Lung (tissue), 12 donors: ENCODE results near the gene SRPK3. TPM values are rescaled to one million over a fixed set of nuclear protein-coding genes. Genes with fewer than 3 reads are reported as not detected.
"Not testable (repeated sequence)": the region's sequence is repeated elsewhere in the genome, so short reads cannot be mapped to it uniquely, and the experiment has no call there.

Experiments
- ATAC-seq: fragments of 200-7000 bp; cut with Tn5 transposase; one replicate; pipeline ENCODE4 v1.9.1; 2020; ENCODE audit warnings: moderate number of reproducible peaks; ENCODE audit not compliant: insufficient read depth, low FRiP score
- DNase-seq, 3 donors: peaks; one replicate each; pipeline ENCODE4 v3.0.0-alpha.2; 2013 to 2017
- H3K27ac ChIP-seq, 2 donors: one replicate each; pipeline ENCODE4 v1.5.1; 2013; ENCODE audit warnings: mild to moderate bottlenecking in 2 of 2, moderate library complexity in 2 of 2, control low read depth in 1 of 2, inconsistent platforms in 1 of 2, low read depth in 1 of 2, low read length in 1 of 2
- H3K27me3 ChIP-seq, 3 donors: one replicate each; pipeline ENCODE4 v1.5.1; 2013; ENCODE audit warnings: low read length in 2 of 3; ENCODE audit not compliant: control insufficient read depth in 3 of 3, insufficient read depth in 3 of 3
- H3K36me3 ChIP-seq, 4 donors: one replicate each; pipeline ENCODE4 v1.5.1; 2013; ENCODE audit warnings: low read length in 4 of 4, mild to moderate bottlenecking in 1 of 4, moderate library complexity in 1 of 4; ENCODE audit not compliant: control insufficient read depth in 4 of 4, insufficient read depth in 4 of 4
- H3K4me1 ChIP-seq, 5 donors: one replicate each; pipeline ENCODE4 v1.5.1; 2013; ENCODE audit warnings: low read length in 5 of 5, mild to moderate bottlenecking in 2 of 5, moderate library complexity in 1 of 5; ENCODE audit not compliant: control insufficient read depth in 5 of 5, insufficient read depth in 5 of 5
- H3K4me3 ChIP-seq: one replicate; pipeline ENCODE4 v1.5.1; 2013; ENCODE audit warnings: mild to moderate bottlenecking, control low read depth, moderate library complexity
- H3K9ac ChIP-seq, 2 donors: one replicate each; pipeline ENCODE4 v1.5.1; 2013; ENCODE audit warnings: low read length in 2 of 2, control low read depth in 1 of 2; ENCODE audit not compliant: insufficient read depth in 1 of 2
- H3K9me3 ChIP-seq, 4 donors: one replicate each; pipeline ENCODE4 v1.5.1; 2013; ENCODE audit warnings: low read length in 3 of 4, mild to moderate bottlenecking in 1 of 4, moderate library complexity in 1 of 4; ENCODE audit not compliant: control insufficient read depth in 4 of 4, insufficient read depth in 3 of 4
- whole genome bisulfite sequencing, 2 donors: extraction: QIAGEN DNeasy Blood & Tissue Kit; methylation state at CpG; one replicate each; pipeline ENCODE4 v1.1.7; 2013; 5-methylcytosine and 5-hydroxymethylcytosine counted together
- polyA plus RNA-seq, 2 donors: library from polyadenylated mRNA; stranded (reverse); fragments of 200-250 nt; gene quantifications; one replicate each; pipeline ENCODE4 v1.2.1, GENCODE V29; 2013
- total RNA-seq, 2 donors: library from RNA; depleted of rRNA in 1 of 2; stranded (reverse); fragments of >200 nt in 1 of 2; gene quantifications; one replicate each; pipeline ENCODE4 v1.2.1, GENCODE V29; 2014 to 2021
- TF ChIP-seq, protein P1 (sequence below): IDR thresholded peaks from 2 replicates; pipeline ENCODE4 v1.5.1; 2012; ENCODE audit warnings: mild to moderate bottlenecking; ENCODE audit errors: control extremely low read depth, extremely low read depth
- donor health status: control.
- donor health status: control.
- donor health status: Bipolar disorder and iron deficiency.
- donor health status: healthy.
- donor health status: DM: yes; HTN: yes; CAD: no.

SRPK3 gene
- total and polyA plus RNA-seq, 4 donors, result 0.04 to 0.23 (median 0.15) TPM

- Histone ChIP-seq H3K9me3 (peaks cover 0 to 4% (median 0%) of the 10 kb centered on the region in 4 donors), H3K27ac (no peak overlapping the region), H3K4me1 (peaks cover 0 to 2% (median 0%) of the 10 kb centered on the region in 5 donors), H3K9ac (no peak overlapping the region), H3K4me3 (no peak overlapping the region), H3K36me3 (peaks cover 0 to 8% (median 0%) of the 10 kb centered on the region in 4 donors), H3K27me3 (no peaks in the 10 kb centered on the region)
- DNase-seq (no peak), ATAC-seq (no peak)
- TF ChIP-seq, protein P1, sequence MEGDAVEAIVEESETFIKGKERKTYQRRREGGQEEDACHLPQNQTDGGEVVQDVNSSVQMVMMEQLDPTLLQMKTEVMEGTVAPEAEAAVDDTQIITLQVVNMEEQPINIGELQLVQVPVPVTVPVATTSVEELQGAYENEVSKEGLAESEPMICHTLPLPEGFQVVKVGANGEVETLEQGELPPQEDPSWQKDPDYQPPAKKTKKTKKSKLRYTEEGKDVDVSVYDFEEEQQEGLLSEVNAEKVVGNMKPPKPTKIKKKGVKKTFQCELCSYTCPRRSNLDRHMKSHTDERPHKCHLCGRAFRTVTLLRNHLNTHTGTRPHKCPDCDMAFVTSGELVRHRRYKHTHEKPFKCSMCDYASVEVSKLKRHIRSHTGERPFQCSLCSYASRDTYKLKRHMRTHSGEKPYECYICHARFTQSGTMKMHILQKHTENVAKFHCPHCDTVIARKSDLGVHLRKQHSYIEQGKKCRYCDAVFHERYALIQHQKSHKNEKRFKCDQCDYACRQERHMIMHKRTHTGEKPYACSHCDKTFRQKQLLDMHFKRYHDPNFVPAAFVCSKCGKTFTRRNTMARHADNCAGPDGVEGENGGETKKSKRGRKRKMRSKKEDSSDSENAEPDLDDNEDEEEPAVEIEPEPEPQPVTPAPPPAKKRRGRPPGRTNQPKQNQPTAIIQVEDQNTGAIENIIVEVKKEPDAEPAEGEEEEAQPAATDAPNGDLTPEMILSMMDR, result no peak
- WGBS, 2 donors, result 82 to 94% methylated on average over 7 to 14 of the region's 14 CpGs
These were observed 39.4 kb upstream of the SRPK3 start for GRCh38 chrX:153741446-153741845.

DNA sequence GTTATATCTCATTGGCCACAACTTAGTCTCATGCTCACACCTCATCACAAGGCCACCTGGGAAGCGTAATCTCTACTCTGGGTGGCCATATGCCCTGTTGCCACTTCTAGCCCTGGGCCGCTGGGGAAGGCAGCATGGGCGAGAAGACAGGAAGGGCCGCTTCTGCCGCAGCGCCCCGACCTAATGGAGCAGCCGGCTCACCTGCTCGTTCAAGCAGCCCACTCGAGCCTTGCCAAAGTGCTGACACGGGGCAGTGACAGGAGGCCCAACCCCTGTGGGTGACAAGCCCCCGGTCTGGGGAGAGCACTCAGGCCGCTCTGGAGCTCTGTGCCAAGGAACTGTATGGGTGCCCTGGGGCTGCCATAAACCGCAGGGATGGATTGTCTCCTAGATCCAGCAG lies 38.7 kb upstream of the SRPK3 start:
- H3K27ac ChIP-seq, H3K9ac ChIP-seq, ATAC-seq, H3K4me3 ChIP-seq, H3K4me1 ChIP-seq, H3K9me3 ChIP-seq, H3K36me3 ChIP-seq, H3K27me3 ChIP-seq, DNase-seq: not testable (repeated sequence)
- WGBS, 2 donors, result 93% methylated on average over 13 to 14 of the region's 14 CpGs

DNA sequence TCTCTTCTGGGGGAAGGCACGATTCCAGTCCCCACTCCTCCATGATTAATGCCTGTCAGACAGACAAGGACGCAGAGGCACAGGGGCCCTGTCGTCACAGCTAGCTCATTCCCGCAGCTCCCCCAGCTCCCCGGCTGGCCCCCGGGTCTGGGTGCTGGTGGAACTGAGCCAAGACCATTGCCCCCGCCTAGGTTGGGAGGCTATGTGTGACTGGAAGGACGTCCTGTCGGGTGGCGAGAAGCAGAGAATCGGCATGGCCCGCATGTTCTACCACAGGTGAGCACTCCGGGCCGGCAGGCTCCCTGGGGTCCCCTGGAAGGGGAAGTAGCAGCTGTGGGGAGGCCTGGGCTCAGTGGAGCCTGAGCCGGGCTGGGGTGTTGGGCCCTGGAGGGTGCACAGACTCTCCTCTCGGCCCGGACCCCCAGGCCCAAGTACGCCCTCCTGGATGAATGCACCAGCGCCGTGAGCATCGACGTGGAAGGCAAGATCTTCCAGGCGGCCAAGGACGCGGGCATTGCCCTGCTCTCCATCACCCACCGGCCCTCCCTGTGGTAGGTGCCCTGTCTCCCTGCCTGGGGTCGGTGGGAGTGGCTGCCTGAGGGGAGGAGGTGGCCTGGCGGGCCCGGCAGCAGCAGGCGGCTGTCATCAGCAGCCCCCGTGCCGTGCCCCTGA lies 37.9 kb upstream of the SRPK3 start:
- 76 to 77% methylated on average over 24 to 32 of the region's 32 CpGs for WGBS, 2 donors
- DNase-seq, H3K27ac ChIP-seq, H3K9me3 ChIP-seq, H3K36me3 ChIP-seq, ATAC-seq, H3K4me3 ChIP-seq, H3K4me1 ChIP-seq, H3K9ac ChIP-seq, H3K27me3 ChIP-seq: not testable (repeated sequence)

DNA sequence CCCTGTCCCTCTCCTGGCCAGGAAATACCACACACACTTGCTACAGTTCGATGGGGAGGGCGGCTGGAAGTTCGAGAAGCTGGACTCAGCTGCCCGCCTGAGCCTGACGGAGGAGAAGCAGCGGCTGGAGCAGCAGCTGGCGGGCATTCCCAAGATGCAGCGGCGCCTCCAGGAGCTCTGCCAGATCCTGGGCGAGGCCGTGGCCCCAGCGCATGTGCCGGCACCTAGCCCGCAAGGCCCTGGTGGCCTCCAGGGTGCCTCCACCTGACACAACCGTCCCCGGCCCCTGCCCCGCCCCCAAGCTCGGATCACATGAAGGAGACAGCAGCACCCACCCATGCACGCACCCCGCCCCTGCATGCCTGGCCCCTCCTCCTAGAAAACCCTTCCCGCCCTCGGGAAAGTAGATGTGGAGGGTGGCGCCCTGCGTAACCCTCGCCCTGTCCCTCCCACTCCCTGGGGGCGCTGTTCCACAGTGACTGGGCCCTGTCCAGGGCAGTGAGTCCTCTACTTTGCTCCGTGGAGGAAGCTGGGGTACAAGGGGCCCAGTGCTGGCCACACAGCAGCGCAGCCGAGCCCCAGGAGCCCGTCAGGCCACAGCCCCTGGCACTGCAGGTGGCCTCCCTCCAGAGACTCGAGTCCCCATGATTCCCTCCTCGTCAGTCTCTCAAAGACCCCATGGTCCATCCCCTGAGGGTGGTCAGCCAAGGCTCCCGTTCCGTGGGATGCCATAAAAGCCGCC lies 37.2 kb upstream of the SRPK3 start:
- not testable (repeated sequence) for H3K9me3 ChIP-seq, H3K9ac ChIP-seq, H3K4me1 ChIP-seq, H3K4me3 ChIP-seq, H3K27me3 ChIP-seq, H3K36me3 ChIP-seq, ATAC-seq
- DNase-seq, result peak; percentile 72 to 84 (median 76)
- 58 to 74% methylated on average over 14 to 35 of the region's 35 CpGs for WGBS, 2 donors
- H3K27ac ChIP-seq, result peak overlapping the region in 1 of 2 donors; percentile 20
